SKM-1 (cell line): Measurements from ENCODE around the gene SOX2.

Experiments
- DNase-seq: peaks from one replicate; lab custom pipeline; 2025; ENCODE audit not compliant: unreplicated experiment; lab: John Stamatoyannopoulos, UW

SOX2 gene

DNA sequence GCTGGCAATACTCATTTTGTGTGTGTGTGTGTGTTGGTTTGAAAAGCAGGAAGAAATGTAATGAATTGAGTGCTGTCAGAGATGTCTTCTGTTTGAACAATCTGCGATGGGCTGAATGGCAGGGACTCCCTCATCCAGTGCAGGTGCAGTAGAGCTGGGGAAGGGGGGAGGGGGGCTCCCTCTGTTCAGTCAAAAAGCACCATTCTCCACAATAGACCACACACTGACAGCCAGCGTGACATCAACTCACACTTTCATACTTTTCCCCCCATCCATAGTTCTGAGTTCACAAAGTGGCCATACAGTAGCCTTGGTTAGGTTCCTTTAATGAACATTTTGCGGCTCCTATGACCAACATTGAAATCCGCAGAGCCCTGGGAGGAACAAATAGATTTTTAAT lies 10.4 kb downstream of the SOX2 start:
- no peak for DNase-seq

DNA sequence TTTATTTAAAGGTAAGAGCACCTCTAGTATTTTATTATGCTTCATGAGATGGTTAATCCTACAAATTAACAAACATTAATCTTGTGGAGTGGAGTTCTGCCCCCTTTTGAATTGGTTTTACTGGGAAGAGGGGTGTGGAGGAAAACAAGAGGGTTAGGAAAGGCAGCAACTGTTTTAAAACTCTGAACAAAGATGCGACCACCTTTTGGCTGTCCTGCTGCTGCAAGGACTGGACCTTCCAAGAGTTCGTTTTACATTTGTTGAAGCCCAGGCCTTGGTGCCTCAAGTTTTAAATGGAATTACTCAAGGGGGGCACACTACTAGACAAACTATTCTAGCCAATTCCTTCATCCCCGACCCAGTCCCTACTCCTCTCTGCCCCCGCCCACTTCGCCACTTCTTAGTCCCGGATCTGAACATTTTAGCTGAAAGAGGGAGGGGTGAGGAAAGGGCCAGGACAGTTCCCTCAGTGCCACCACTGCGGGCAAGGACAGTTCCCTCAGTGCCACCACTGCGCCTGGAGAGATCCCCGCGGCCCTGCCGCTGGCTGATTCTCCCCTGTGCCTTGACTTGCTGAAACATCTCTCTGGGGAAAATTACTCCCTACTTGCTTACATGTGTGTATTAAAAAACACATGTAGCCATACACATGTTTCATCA lies 11.2 kb downstream of the SOX2 start:
- no peak for DNase-seq

DNA sequence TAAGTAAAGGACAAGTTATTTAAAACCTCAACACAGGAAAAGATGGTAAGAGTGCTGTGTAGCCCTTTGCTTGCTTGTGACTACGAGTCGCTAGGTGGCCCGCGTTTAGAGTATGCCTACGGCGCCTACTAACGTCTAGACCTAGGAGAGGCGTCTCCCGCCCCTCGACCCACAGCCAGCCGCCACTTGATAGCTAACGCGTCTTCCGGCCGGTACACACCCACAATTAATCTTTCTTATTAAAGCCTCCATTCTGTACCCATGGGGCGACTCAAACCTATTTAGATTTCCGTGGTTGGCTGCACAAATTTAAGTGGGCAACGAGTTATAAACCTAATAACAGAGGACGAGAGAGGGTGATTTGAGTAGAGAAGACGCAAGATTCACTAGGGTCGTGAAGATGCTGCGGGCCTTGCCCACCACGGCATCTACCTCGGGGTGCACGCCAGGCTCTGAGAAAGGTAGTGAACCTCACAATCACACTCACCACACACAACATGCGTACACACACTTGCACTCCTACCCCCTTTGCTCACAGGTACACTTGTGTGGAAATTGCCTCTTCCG lies 12.0 kb downstream of the SOX2 start:
- DNase-seq, result no peak

DNA sequence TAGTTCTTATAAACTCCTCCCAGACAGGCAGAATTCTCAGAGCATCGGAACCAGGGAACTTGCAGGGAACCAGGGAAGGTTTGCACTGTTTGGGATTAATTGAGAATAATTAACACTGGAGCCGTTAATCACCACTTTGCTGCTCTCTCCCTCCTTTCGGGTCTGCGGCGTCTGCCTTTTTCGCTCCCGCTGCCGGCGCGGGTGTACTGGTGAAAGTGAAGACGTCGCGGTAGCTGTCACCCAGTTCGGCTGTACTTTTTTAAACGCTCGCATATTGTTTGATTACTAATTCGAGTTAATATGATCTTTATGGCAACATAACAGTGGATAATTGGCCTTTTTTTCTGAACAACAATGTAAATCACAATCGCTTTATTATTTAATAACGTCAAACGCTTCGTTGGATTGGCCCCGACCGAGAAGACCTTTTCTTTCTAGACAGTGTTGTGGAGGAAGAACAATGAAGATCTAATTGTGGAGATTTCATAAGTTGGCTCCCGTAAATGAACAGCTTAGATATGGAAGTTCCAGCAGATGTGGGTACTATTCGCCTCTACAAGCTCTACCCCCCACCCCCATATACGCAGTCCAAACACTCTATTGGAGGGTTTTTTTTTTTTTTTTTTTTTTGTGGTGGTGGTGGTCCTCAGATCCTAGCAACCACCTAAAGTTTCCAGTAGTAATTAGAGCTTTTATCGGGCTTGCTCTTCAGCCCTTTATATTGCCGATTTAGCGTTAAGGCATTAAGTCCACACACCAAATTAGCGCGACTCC lies 12.7 kb downstream of the SOX2 start:
- DNase-seq, result no peak

DNA sequence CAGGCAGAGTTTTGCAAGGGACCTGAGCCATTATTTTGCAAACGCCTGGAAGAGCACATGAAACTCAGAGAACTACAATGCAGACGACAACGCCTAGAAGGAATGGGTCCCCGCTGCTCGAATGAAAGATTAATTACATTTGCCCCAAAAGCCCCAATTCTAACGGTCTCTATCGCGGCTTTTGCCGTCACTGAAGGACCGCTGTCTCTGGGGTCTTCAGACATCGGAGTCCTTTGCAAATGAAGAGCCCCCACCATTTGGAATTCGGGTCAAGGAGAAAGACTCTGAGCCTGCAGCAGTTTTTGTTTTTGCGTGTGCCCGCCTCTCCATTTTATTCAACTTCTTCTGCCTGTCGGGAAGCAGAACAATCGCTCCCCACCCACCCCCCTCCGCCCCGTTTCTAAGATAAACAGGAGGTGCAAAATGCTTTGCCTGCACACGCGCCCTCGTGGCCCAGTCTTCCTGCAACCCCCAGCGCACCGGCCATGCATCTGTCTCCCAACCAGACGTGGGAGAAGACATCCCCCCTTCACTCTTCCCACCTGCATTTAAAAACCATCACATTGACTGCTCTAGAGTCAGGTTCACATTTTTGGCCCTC lies 13.5 kb downstream of the SOX2 start:
- DNase-seq, result no peak

DNA sequence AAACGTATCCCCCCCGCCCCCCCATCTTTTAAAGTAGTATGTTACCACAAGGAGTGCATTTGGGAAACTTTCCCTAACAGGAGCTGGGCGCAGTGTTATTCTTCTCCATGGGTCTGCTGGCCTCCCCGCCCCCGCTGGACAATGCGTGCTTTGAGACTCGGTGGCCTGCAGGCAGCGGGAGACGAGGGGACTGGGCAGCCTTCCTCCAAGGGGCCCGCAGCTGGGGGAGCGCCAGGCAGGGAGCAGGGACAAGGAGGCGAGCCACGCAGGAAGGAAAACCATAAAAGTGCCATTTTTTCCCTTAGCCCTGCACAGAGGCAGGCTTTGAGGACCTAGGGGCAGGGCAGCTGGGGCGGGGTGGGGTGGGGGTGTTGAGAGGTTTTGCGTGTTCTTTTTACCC lies 14.1 kb downstream of the SOX2 start:
- DNase-seq, result no peak

DNA sequence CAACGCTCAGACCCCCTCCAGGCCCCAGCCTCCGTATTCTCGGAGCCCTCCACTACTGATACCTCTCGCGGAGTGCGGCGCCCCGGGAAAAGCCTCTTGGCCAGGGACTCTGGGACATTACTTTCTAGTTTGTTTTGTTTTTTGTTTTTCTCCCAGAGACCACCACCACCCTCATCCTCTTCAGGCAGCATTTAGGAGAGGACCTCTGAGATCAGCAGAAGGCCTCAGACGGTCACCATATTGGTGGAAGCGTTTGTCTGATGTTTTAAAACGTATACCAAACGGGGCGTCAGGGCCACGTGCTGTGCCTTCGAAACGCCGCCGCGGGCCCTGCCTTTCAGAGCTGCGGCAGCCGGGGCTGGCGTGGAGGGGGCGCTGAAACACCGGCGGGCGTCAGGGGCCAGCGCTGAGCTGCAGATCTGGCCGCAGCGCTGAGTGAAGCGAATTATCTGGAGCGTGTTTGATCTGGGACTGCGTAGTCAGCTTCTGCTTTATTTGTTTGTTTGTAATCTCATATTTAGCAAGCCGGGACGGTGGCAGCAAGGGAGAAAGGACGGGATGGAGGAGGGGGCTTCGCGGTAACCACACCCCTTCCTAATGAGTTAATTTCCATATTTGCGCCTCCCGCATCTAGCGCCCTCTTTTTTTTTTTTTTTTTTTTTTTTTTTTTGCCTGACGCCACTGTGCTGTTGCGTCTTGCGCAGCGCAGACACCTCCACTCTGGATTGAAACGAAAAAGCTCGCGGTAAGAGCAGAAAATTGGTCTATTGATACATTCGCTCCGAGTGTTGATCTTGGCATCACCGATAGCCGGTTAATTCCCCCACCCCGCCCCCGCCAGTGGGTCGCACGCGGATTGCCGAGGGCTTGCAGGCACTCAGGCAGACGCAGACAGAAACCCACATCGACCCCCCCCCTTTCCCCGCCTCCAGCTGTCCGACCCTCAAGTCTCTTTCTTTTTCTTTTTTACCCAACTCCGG lies 14.9 kb downstream of the SOX2 start:
- DNase-seq, result no peak

DNA sequence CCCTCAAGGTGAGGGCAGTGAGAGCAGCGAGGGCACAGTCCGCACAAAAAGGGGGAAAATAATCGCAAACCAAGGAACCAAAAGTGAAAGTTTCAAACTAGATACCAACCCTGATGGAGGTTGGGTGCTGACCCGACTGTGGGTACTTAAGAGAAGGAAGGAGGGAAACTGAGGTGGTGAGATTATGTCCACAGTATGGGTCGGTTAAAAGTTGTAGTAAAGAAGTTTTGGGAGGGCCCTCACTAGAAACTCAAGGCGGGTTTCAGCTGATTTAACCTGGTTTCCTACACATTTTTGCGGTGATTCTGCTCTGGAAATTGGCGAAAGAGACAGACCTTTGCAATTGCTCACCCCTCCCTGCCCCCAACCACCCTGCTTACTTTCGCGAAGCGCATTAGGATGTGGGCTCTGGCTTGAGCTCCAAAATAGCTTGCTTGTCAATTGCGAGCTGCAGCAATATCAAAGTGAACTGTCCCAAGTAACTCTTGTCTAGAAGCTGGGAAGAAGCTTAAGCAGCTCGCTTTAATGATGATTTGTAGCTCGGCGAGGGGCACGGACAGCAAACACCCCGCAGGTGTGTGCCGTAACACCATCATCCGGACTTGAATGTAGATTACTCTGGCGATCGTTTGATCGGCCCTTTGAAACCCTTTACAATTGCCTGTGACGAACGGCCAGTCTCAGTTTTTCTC lies 15.8 kb downstream of the SOX2 start:
- no peak for DNase-seq

DNA sequence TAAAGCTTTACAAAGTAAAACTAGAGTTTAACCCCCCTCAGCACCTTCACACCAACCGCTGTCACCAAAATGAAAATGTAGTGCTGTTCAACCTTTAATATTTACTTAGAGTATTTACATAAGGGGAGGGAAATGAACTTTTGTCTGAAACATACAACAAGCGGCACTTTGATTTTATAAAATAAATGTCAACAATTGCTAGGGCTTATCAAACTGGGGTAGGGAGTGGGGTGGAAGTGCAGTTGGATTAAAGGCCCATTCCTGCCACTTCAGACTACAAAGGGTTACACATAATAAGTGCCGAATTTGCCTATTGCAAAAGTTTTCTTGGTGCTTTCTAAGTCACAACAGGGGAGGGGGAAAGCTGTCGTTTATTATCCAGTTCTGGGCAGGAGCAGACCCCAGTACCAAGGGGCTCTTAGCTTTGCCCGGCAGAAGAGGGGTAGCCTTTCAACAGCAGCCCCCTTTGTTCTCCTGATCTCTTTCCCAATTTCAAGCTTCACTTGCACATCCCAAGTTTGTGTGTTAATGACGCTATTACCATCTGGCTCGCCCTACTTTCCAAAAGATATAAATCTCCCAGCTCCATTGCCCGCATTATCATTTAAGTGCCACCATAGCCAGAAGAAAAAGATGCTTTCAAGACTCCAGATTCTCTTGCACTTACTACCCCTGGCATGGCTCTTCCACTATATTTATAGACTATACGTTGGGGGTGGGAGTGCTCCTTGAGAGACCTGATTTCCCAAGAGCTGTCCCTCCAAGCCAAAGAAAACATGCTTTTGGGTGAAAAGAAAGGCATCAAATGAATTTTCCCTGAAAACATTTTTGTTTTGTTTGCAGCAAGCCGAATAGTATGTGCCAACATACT lies 17.0 kb downstream of the SOX2 start:
- no peak for DNase-seq

DNA sequence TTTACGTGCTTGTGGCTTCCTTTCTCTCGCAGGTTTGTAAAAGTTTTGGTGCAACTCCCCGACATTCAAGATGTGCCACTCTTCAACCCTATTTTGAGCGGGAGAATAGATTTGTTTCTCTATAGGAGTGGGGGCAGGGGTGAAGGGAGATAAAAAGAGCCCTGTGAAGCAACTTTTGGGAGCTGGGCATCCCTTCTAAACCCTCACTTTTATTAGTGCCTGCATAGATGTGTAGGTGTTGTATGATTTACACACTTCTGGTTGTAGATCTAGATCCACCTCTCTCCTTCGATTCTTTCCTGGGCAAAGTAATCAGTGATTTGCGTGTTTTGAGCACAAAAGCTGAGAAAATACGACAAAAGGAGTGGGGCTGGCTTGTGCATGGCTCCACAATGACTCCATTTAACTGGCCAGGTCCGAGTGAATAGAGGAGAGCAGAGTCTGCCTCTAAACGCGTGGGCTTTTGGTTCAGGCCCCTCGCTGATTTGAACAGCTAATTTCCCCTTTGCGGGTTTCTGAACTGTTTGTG lies 17.7 kb downstream of the SOX2 start:
- DNase-seq, result no peak

DNA sequence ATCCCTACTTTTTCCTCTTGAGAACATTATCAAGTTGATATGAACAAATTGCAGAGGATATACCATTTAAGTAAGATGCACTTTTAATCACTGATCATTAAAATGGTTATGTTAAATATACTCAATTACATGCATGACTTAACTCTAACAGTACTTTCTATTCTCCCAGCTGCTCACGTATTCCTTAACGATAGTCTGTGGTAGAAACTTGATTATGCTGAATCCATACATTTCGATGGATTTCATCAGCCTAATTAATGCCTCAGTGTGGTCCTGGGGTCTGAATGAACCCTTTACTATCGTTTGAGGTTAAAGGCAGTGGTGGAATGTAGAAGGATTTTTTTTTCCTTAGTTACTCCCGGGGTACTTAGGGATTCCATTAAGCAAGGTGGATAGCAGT lies 18.6 kb downstream of the SOX2 start:
- DNase-seq, result no peak

DNA sequence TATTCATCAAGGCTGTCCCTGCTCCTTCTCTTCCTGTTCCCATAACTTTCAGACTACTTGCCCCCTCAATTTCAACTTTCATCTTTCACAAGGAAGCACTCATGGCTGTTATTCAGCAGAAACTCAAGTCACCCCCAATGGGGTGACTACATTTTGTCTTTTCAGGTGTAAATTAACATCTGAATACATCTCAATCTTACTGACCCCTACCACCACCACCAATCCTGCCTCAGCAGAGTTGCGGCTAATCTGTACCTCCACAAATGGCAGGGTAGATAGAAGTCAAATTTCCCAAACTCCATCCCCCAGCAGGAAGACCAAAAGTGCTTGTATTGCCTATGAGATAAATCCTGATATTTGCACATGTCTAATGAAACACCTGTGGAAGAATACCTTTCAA lies 19.2 kb downstream of the SOX2 start:
- no peak for DNase-seq

DNA sequence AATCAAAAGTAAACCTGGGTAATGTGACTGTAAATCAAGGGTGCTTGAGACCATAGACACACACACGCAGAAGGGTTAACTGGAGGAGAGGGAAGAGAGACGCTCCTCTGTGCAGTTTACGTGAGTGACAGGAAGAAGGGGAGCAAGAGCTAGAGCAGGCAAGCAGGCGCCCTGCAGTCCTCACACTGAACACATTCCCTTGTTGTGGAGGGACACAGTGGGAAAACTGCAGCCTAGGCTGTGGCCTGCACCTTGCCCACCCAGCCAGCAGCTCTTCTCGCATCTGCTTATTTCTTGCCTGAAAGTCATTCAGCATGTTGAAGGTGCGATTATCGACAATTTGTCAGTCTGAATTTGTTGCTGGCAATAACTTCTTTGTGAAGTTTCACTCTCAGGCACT lies 24.2 kb downstream of the SOX2 start:
- no peak for DNase-seq

DNA sequence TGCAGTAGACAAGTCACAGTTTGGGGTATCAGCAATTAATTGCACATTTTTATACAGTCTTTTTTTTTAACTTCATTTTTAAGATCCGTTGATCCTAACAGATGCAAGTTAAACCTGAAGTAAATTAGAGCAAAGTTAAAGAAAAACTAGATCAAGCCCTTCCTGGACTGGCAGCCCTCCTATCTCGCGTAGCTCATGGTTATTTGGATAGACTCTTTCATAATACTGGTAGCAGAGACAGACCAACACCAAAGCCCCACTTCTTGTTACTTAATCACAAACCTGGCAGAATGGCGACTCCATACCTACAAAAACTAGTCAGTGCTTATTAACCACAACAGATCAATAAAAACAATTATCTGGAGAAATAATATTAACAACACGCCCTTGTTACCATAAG lies 26.8 kb downstream of the SOX2 start:
- DNase-seq, result no peak

DNA sequence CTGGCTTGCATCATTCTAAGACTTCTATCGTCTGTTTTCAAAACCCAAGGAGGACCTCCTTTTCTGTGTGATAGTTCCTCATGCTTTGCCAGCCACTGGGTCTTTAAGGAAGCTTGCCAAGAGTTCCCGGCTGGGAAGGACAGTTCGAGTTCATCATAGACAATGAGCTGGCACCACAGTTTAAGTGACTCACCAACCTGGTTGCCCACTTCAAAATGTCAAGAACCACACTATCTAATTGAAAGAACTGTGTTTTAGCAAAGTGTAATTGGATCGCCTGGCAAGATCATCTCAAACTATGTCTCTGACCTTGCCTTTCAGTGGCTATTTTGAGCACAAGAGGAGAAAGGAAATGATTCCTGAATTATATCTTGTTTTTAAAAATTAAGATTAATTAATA lies 27.9 kb downstream of the SOX2 start:
- no peak for DNase-seq

DNA sequence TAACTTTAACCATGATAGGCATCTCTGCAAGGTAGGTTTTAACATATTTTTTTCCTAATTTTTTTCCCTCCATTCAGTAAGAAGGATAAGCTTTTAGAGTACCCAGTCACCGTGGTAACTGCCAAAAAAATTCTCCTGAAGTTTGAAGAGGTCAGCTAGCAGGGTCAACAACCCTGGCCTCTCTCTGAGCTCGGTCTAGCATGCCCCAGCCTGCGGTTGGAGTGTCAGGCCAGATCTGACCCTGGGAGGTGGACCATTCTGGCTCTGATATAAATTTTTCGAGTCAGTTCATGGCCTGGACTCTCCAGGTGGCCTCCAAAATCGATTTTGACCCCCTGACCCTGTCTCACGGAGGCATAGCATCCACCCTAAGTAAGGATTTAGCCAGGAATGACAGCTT lies 29.7 kb downstream of the SOX2 start:
- DNase-seq, result no peak

DNA sequence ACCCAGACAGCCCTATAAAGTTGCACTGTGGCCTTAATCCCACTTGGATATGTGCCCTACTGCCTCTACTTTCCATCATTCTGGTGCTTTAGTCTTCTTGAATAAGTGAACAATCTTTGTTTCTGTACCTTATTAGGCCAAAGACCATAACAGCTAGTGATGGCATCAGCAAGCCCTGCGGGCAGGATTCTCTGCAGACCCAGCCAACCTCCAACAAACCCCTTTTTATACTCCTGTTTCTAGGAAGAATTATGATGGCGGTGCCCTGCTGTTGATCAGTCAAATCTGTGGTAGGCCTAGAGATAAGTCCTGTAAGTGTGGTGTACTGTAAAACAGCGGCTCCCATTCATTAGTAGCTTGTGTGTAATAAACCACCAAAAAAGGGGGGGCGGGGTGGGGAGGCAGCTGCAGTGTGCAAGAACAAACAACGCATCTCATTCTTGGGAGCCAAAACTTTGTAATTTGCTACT lies 40.5 kb downstream of the SOX2 start:
- DNase-seq, result no peak

DNA sequence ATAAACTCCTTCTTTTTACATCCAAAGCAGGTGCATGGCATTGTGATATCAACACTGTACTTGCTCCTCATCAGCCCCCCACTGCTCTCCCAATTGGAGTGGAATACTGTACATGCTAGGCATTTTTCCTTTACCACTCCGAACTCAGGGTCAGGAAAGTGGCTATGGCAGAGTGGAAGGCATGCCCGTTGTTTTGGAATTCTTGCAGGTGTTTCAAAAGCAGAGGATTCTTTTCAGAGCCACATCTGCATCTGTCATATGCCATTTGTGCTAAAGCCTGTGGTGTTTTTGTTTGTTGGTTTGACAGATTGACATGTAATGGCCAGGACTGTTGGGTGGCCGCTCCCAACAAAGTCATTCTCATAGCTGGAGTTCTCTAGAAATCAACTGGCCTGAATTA lies 41.7 kb downstream of the SOX2 start:
- no peak for DNase-seq

DNA sequence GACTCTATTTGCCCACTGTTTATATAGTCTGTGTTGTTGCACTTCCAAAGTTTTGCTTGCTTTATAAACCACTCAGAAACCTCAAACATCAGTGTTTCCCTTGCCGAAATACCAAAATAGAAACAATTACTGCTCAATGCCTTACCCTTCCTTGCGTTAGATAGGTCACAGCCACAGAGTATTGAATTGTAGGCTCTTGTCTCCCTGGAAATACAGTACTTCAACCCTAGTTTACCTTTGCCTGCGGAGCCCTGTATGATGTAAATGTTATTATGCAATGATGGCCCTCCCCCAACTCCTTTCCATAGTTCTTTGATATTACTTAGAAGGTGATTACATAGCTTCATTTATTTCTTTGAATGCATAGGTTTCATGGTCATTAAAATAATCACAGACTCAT lies 44.2 kb downstream of the SOX2 start:
- DNase-seq, result no peak
